K562 (cell line): ENCODE results near the gene PLEKHO2. TPM values are rescaled to one million over a fixed set of nuclear protein-coding genes. Genes with fewer than 3 reads are reported as not detected.

ENCODE experiments used
- ETV1 ChIP-seq: fragments of 450-650 bp; conservative IDR thresholded peaks from 2 replicates; pipeline ENCODE4 v1.6.1; 2016; ENCODE audit warnings: missing genetic modification characterization, control low read depth, low read depth, missing compliant biosample characterization
- HEY1 ChIP-seq: fragments of 250-450 bp; sonication (Bioruptor Pico); IDR thresholded peaks from 2 replicates; pipeline ENCODE4 v1.5.0; 2020; ENCODE audit warnings: mild to moderate bottlenecking, moderate library complexity, borderline replicate concordance
- HOXB6 ChIP-seq: fragments of 250-450 bp; sonication (Bioruptor Pico); IDR thresholded peaks from 2 replicates; pipeline ENCODE4 v1.5.1; 2022; ENCODE audit warnings: mild to moderate bottlenecking, borderline replicate concordance
- KLF13 ChIP-seq: fragments of 450-650 bp; IDR thresholded peaks from 2 replicates; pipeline ENCODE4 v1.6.1; 2016; ENCODE audit warnings: missing genetic modification characterization, low read depth, mild to moderate bottlenecking, missing compliant biosample characterization, moderate library complexity, borderline replicate concordance
- KLF6 ChIP-seq: fragments of 250-450 bp; sonication (Bioruptor Pico); IDR thresholded peaks from 2 replicates; pipeline ENCODE4 v1.4.0; 2020; ENCODE audit warnings: mild to moderate bottlenecking, moderate library complexity, borderline replicate concordance
- MIER1 ChIP-seq: fragments of 450-650 bp; IDR thresholded peaks from 2 replicates; pipeline ENCODE4 v1.6.1; 2016; ENCODE audit warnings: antibody characterized with exemption, mild to moderate bottlenecking, low read depth
- NFXL1 ChIP-seq: fragments of 450-650 bp; formaldehyde crosslinking; IDR thresholded peaks from 2 replicates; pipeline ENCODE4 v1.4.0; 2021; ENCODE audit warnings: mild to moderate bottlenecking
- SAP30 ChIP-seq: fragments of 200-600 bp; sonication (generic); IDR thresholded peaks from 2 replicates; pipeline ENCODE4 v1.6.1; 2012; ENCODE audit warnings: borderline replicate concordance, low read depth, mild to moderate bottlenecking, moderate library complexity, low read length, control low read depth, inconsistent platforms; ENCODE audit not compliant: insufficient read depth, poor library complexity, severe bottlenecking
- SMAD2 ChIP-seq: fragments of 150-350 bp; IDR thresholded peaks from 2 replicates; pipeline ENCODE4 v1.6.1; 2014; ENCODE audit warnings: low read depth, mild to moderate bottlenecking, low read length
- TCFL5 ChIP-seq: fragments of 250-450 bp; sonication (Bioruptor Pico); conservative IDR thresholded peaks from 2 replicates; pipeline ENCODE4 v1.6.1; 2021; ENCODE audit warnings: mild to moderate bottlenecking, moderate library complexity, matching md5 sums
- ZC3H4 ChIP-seq: sonication (generic); formaldehyde crosslinking; IDR thresholded peaks from 2 replicates; pipeline ENCODE4 v1.9.0; 2021; ENCODE audit warnings: missing genetic modification reagents, borderline replicate concordance
- ZNF586 ChIP-seq: fragments of 450-650 bp; formaldehyde crosslinking; conservative IDR thresholded peaks from 2 replicates; pipeline ENCODE4 v1.4.0; 2020; ENCODE audit warnings: mild to moderate bottlenecking, moderate library complexity
- polyA plus RNA-seq, 8 experiments: library from polyadenylated mRNA; depleted of rRNA in 4 of 8; stranded (reverse) in 5 of 8; unstranded in 3 of 8; fragments of >200 nt; fragmentation: Nextera tagmentation in 2 of 8; fragmentation: Illumina TruSeq in 1 of 8; extraction: Ambion mirVana in 2 of 8; extraction: Trizol in 1 of 8; gene quantifications; 2 replicates each; pipeline versions ENCODE4 v1.2.1 to v1.2.3, GENCODE V29; 2011 to 2014; ENCODE audit warnings: inconsistent platforms in 1 of 8, missing spikeins in 1 of 8
- total RNA-seq, 7 experiments: library from RNA; depleted of rRNA in 6 of 7; stranded (reverse); fragments of >200 nt in 6 of 7; fragmentation: Illumina TruSeq in 2 of 7; extraction: Trizol in 2 of 7; gene quantifications; 2 replicates each; pipeline versions ENCODE4 v1.2.1 to v1.2.3, GENCODE V29; 2011 to 2021; ENCODE audit warnings: low replicate concordance in 1 of 7
- TF ChIP-seq, protein P1 (sequence below): sonication (generic); formaldehyde crosslinking; IDR thresholded peaks from 2 replicates; pipeline ENCODE4 v1.8.1; 2022; ENCODE audit warnings: missing genetic modification reagents
- TF ChIP-seq, protein P2 (sequence below): fragments of 450-650 bp; IDR thresholded peaks from 2 replicates; pipeline ENCODE4 v1.6.1; 2016; ENCODE audit warnings: mild to moderate bottlenecking
- TF ChIP-seq, protein P3 (sequence below), 2 experiments: fragments of 450-650 bp in 1 of 2; sonication (generic) in 1 of 2; formaldehyde crosslinking; conservative IDR thresholded peaks; 2 replicates each; pipeline versions ENCODE4 v1.4.0 to v1.8.1; 2020 to 2022; ENCODE audit warnings: mild to moderate bottlenecking in 1 of 2, missing genetic modification reagents in 1 of 2
- TF ChIP-seq, protein P4 (sequence below): fragments of 450-650 bp; IDR thresholded peaks from 2 replicates; pipeline ENCODE4 v1.6.1; 2014; ENCODE audit warnings: low read depth, mild to moderate bottlenecking, moderate library complexity, borderline replicate concordance
- TF ChIP-seq, protein P5 (sequence below): sonication (generic); formaldehyde crosslinking; IDR thresholded peaks from 2 replicates; pipeline ENCODE4 v1.8.0; 2022; ENCODE audit warnings: mild to moderate bottlenecking, missing genetic modification reagents

The PLEKHO2 gene
- total and polyA plus RNA-seq, 9 of the 15 experiments (the other 6 are each of a cell fraction or from before 2014, with no cell fraction given): 0.24 to 8.8 (median 5.5) TPM

DNA sequence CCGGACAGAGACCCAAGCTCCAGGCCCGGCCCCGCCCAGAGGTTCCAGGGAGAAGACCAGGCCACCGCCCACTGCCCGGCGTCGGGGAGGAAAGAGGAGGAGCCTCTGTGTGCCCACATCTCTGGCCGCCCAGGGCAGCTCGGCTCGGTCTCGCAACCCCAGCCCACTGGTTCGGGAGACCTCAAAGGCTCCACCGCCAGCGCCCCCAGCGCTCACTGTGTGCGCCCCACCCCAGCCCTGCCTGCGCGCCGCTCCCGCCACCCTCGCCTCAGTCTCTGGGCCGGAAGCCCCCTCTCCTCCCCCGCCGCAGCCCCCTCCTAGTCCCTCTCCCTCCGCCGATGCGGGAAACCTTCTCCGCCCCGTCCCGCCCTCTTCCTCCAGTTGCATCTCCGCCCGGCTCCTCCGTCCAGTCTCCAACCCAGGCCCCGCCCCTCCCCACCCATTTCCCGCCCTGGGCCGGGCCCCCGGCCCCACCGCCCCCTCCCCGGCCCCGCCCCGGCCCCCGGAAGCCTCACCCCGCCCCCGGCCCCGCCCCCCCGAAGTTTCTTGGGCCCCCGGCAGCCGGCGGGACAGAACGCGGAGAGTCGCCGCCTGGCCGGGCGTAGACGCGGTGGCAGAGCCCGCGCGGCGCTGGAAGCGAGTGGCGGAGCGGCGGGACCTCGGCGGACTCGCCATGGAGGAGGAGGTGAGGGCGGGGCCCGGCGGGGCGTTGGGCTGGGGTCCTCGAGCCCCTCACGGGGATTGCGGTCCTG, at the start of gene PLEKHO2 (continued):
- TF ChIP-seq ZNF586 (CRISPR knock-in tag): no peak
- TF ChIP-seq, protein P1, sequence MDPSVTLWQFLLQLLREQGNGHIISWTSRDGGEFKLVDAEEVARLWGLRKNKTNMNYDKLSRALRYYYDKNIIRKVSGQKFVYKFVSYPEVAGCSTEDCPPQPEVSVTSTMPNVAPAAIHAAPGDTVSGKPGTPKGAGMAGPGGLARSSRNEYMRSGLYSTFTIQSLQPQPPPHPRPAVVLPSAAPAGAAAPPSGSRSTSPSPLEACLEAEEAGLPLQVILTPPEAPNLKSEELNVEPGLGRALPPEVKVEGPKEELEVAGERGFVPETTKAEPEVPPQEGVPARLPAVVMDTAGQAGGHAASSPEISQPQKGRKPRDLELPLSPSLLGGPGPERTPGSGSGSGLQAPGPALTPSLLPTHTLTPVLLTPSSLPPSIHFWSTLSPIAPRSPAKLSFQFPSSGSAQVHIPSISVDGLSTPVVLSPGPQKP (CRISPR knock-in tag): no peak
- no peak for TF ChIP-seq TCFL5 (CRISPR knock-in tag)
- TF ChIP-seq HEY1 (CRISPR knock-in tag): no peak
- no peak for TF ChIP-seq KLF13
- TF ChIP-seq, protein P2, sequence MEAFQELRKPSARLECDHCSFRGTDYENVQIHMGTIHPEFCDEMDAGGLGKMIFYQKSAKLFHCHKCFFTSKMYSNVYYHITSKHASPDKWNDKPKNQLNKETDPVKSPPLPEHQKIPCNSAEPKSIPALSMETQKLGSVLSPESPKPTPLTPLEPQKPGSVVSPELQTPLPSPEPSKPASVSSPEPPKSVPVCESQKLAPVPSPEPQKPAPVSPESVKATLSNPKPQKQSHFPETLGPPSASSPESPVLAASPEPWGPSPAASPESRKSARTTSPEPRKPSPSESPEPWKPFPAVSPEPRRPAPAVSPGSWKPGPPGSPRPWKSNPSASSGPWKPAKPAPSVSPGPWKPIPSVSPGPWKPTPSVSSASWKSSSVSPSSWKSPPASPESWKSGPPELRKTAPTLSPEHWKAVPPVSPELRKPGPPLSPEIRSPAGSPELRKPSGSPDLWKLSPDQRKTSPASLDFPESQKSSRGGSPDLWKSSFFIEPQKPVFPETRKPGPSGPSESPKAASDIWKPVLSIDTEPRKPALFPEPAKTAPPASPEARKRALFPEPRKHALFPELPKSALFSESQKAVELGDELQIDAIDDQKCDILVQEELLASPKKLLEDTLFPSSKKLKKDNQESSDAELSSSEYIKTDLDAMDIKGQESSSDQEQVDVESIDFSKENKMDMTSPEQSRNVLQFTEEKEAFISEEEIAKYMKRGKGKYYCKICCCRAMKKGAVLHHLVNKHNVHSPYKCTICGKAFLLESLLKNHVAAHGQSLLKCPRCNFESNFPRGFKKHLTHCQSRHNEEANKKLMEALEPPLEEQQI: no peak
- no peak for TF ChIP-seq KLF6
- TF ChIP-seq HOXB6 (CRISPR knock-in tag): no peak
- TF ChIP-seq, protein P3, sequence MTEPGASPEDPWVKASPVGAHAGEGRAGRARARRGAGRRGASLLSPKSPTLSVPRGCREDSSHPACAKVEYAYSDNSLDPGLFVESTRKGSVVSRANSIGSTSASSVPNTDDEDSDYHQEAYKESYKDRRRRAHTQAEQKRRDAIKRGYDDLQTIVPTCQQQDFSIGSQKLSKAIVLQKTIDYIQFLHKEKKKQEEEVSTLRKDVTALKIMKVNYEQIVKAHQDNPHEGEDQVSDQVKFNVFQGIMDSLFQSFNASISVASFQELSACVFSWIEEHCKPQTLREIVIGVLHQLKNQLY (CRISPR knock-in tag; conservative IDR thresholded peaks at IDR 0.05): no peak
- TF ChIP-seq ZC3H4 (CRISPR knock-in tag): no peak
- no peak for TF ChIP-seq NFXL1 (CRISPR knock-in tag)
- TF ChIP-seq SAP30: no peak
- TF ChIP-seq, protein P4, sequence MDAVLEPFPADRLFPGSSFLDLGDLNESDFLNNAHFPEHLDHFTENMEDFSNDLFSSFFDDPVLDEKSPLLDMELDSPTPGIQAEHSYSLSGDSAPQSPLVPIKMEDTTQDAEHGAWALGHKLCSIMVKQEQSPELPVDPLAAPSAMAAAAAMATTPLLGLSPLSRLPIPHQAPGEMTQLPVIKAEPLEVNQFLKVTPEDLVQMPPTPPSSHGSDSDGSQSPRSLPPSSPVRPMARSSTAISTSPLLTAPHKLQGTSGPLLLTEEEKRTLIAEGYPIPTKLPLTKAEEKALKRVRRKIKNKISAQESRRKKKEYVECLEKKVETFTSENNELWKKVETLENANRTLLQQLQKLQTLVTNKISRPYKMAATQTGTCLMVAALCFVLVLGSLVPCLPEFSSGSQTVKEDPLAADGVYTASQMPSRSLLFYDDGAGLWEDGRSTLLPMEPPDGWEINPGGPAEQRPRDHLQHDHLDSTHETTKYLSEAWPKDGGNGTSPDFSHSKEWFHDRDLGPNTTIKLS: no peak
- TF ChIP-seq, protein P5, sequence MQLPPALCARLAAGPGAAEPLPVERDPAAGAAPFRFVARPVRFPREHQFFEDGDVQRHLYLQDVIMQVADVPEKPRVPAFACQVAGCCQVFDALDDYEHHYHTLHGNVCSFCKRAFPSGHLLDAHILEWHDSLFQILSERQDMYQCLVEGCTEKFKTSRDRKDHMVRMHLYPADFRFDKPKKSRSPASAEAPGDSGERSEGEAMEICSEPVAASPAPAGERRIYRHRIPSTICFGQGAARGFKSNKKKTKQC (CRISPR knock-in tag): no peak; the same call in 1 of the 2 replicates
- TF ChIP-seq SMAD2: no peak
- no peak for TF ChIP-seq MIER1
- no peak for TF ChIP-seq ETV1
